ENCODE data around the gene EME2. TPM values are rescaled to one million over a fixed set of nuclear protein-coding genes. Genes with fewer than 3 reads are reported as not detected.

The EME2 gene
- total and polyA plus RNA-seq, 2 experiments from 2014 or later: 4.1 to 15.0 TPM

DNA sequence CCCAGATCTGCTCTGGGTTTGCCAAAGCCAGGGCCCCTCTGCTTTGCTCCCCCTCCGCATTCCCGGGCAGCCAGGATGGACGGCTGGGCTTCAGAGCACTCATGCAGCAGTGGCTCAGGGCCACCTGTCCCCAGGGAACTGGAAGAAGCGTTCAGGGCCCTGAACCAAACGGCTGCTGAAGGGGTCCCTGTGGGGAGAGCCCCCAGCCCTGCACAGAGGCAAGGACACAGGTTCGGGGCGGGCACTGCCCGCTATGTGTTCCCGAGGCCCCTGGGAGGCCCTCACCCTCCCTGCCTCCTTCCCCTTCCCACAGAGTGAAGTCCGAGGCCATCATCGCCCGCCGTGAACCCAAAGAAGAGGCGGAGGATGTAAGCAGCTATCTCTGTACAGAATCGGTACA is 11.7 kb upstream of the EME2 start (continued):
- TF ChIP-seq, protein P1, sequence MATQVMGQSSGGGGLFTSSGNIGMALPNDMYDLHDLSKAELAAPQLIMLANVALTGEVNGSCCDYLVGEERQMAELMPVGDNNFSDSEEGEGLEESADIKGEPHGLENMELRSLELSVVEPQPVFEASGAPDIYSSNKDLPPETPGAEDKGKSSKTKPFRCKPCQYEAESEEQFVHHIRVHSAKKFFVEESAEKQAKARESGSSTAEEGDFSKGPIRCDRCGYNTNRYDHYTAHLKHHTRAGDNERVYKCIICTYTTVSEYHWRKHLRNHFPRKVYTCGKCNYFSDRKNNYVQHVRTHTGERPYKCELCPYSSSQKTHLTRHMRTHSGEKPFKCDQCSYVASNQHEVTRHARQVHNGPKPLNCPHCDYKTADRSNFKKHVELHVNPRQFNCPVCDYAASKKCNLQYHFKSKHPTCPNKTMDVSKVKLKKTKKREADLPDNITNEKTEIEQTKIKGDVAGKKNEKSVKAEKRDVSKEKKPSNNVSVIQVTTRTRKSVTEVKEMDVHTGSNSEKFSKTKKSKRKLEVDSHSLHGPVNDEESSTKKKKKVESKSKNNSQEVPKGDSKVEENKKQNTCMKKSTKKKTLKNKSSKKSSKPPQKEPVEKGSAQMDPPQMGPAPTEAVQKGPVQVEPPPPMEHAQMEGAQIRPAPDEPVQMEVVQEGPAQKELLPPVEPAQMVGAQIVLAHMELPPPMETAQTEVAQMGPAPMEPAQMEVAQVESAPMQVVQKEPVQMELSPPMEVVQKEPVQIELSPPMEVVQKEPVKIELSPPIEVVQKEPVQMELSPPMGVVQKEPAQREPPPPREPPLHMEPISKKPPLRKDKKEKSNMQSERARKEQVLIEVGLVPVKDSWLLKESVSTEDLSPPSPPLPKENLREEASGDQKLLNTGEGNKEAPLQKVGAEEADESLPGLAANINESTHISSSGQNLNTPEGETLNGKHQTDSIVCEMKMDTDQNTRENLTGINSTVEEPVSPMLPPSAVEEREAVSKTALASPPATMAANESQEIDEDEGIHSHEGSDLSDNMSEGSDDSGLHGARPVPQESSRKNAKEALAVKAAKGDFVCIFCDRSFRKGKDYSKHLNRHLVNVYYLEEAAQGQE (IDR thresholded peaks at IDR 0.05; ENCODE audit: unreplicated experiment): no peak
- no peak for TF ChIP-seq EZH2 (IDR thresholded peaks at IDR 0.05; ENCODE audit: low read depth, unreplicated experiment)
- no peak for TF ChIP-seq CREB1 (CRISPR knock-in tag; IDR thresholded peaks at IDR 0.05; ENCODE audit: low read depth)
- TF ChIP-seq POLR2AphosphoS5 (IDR thresholded peaks at IDR 0.05; ENCODE audit: low read depth): no peak
- TF ChIP-seq, protein P2, sequence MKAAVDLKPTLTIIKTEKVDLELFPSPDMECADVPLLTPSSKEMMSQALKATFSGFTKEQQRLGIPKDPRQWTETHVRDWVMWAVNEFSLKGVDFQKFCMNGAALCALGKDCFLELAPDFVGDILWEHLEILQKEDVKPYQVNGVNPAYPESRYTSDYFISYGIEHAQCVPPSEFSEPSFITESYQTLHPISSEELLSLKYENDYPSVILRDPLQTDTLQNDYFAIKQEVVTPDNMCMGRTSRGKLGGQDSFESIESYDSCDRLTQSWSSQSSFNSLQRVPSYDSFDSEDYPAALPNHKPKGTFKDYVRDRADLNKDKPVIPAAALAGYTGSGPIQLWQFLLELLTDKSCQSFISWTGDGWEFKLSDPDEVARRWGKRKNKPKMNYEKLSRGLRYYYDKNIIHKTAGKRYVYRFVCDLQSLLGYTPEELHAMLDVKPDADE (IDR thresholded peaks at IDR 0.05): no peak

DNA sequence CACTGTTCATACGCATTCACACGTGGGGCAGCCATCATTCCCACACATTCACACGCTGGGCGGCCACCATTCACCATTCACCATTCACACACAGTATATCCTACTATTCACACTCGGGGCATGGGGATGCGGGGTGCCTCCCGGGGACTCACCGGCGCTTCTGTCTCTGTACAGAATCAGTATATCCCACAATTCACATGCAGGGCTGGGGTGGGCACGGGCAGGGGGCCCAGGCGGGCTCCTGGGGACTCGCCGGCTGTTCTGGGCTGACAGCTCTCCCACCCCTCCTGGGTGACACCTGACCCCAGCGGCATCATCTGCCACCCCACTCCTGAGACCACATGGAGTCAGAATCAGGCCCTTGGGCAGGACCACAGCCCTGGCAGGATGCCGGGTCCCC is 10.9 kb upstream of the EME2 start:
- Histone ChIP-seq H3K27ac (ENCODE audit: low read depth) (no peak overlapping the region), H4K20me1 (replicated peaks; ENCODE audit: insufficient read depth) (no peaks in the 10 kb centered on the region), H3F3A (replicated peaks; ENCODE audit: low read depth) (0 out of 2 replicates have a peak, but pooled peaks cover 3% of the 10 kb centered on the region), H3K4me1 (ENCODE audit: insufficient read depth) (no peaks in the 10 kb centered on the region; the same call in 1 of the 2 replicates), H3K4me3 (no peak overlapping the region), H3K4me2 (no peak overlapping the region), H2AFZ (no peak overlapping the region), H3K9me2 (ENCODE audit: insufficient read depth) (no peaks in the 10 kb centered on the region), H3K36me3 (ENCODE audit: insufficient read depth) (no peaks in the 10 kb centered on the region), H3K27me3 (ENCODE audit: insufficient read depth) (no peaks in the 10 kb centered on the region), H3K79me2 (replicated peaks; ENCODE audit: insufficient read depth) (no peaks in the 10 kb centered on the region)
- H3K27me3 Mint-ChIP-seq (ENCODE audit: insufficient read depth, low read depth, poor library complexity): peaks cover 8% of the 10 kb centered on the region
- ATAC-seq (no peak), DNase-seq (ENCODE audit: low spot score) (no peak)
- H3K9me3 Mint-ChIP-seq: no peaks in the 10 kb centered on the region; the same call in 2 of the 3 replicates
- no peaks in the 10 kb centered on the region for H3K4me1 Mint-ChIP-seq
- no peak overlapping the region for H3K4me3 Mint-ChIP-seq
- H3K36me3 Mint-ChIP-seq (ENCODE audit: low read depth): peaks cover 8% of the 10 kb centered on the region
- H3K27ac Mint-ChIP-seq: no peak overlapping the region
- TF ChIP-seq CREB1 (CRISPR knock-in tag; IDR thresholded peaks at IDR 0.05; ENCODE audit: low read depth) (no peak), ZNF114 (CRISPR knock-in tag; IDR thresholded peaks at IDR 0.05) (no peak), POLR2AphosphoS5 (IDR thresholded peaks at IDR 0.05; ENCODE audit: low read depth) (no peak), STAT1 (IDR thresholded peaks at IDR 0.05; ENCODE audit: unreplicated experiment) (no peak)
- TF ChIP-seq, protein P3, sequence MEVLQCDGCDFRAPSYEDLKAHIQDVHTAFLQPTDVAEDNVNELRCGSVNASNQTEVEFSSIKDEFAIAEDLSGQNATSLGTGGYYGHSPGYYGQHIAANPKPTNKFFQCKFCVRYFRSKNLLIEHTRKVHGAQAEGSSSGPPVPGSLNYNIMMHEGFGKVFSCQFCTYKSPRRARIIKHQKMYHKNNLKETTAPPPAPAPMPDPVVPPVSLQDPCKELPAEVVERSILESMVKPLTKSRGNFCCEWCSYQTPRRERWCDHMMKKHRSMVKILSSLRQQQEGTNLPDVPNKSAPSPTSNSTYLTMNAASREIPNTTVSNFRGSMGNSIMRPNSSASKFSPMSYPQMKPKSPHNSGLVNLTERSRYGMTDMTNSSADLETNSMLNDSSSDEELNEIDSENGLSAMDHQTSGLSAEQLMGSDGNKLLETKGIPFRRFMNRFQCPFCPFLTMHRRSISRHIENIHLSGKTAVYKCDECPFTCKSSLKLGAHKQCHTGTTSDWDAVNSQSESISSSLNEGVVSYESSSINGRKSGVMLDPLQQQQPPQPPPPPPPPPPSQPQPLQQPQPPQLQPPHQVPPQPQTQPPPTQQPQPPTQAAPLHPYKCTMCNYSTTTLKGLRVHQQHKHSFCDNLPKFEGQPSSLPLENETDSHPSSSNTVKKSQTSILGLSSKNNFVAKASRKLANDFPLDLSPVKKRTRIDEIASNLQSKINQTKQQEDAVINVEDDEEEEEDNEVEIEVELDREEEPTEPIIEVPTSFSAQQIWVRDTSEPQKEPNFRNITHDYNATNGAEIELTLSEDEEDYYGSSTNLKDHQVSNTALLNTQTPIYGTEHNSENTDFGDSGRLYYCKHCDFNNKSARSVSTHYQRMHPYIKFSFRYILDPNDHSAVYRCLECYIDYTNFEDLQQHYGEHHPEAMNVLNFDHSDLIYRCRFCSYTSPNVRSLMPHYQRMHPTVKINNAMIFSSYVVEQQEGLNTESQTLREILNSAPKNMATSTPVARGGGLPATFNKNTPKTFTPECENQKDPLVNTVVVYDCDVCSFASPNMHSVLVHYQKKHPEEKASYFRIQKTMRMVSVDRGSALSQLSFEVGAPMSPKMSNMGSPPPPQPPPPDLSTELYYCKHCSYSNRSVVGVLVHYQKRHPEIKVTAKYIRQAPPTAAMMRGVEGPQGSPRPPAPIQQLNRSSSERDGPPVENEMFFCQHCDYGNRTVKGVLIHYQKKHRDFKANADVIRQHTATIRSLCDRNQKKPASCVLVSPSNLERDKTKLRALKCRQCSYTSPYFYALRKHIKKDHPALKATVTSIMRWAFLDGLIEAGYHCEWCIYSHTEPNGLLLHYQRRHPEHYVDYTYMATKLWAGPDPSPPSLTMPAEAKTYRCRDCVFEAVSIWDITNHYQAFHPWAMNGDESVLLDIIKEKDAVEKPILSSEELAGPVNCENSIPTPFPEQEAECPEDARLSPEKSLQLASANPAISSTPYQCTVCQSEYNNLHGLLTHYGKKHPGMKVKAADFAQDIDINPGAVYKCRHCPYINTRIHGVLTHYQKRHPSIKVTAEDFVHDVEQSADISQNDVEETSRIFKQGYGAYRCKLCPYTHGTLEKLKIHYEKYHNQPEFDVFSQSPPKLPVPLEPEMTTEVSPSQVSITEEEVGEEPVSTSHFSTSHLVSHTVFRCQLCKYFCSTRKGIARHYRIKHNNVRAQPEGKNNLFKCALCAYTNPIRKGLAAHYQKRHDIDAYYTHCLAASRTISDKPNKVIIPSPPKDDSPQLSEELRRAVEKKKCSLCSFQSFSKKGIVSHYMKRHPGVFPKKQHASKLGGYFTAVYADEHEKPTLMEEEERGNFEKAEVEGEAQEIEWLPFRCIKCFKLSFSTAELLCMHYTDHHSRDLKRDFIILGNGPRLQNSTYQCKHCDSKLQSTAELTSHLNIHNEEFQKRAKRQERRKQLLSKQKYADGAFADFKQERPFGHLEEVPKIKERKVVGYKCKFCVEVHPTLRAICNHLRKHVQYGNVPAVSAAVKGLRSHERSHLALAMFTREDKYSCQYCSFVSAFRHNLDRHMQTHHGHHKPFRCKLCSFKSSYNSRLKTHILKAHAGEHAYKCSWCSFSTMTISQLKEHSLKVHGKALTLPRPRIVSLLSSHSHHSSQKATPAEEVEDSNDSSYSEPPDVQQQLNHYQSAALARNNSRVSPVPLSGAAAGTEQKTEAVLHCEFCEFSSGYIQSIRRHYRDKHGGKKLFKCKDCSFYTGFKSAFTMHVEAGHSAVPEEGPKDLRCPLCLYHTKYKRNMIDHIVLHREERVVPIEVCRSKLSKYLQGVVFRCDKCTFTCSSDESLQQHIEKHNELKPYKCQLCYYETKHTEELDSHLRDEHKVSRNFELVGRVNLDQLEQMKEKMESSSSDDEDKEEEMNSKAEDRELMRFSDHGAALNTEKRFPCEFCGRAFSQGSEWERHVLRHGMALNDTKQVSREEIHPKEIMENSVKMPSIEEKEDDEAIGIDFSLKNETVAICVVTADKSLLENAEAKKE (CRISPR knock-in tag; IDR thresholded peaks at IDR 0.05): no peak
- TF ChIP-seq, protein P4, sequence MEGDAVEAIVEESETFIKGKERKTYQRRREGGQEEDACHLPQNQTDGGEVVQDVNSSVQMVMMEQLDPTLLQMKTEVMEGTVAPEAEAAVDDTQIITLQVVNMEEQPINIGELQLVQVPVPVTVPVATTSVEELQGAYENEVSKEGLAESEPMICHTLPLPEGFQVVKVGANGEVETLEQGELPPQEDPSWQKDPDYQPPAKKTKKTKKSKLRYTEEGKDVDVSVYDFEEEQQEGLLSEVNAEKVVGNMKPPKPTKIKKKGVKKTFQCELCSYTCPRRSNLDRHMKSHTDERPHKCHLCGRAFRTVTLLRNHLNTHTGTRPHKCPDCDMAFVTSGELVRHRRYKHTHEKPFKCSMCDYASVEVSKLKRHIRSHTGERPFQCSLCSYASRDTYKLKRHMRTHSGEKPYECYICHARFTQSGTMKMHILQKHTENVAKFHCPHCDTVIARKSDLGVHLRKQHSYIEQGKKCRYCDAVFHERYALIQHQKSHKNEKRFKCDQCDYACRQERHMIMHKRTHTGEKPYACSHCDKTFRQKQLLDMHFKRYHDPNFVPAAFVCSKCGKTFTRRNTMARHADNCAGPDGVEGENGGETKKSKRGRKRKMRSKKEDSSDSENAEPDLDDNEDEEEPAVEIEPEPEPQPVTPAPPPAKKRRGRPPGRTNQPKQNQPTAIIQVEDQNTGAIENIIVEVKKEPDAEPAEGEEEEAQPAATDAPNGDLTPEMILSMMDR (conservative IDR thresholded peaks at IDR 0.05; ENCODE audit: low read depth in 2 of 2): no peak

Measured in GM23338 (cell line).